ENCODE measurements around the gene PLEKHG2. TPM values are rescaled to one million over a fixed set of nuclear protein-coding genes. Genes with fewer than 3 reads are reported as not detected.
A peak's percentile ranks its signal among the peaks of the same experiment; 100 is the strongest.

The PLEKHG2 gene
- total RNA-seq, 3 donors from 2014 or later (not counting 1 experiment from before 2014, with no cell fraction given): 70.2 to 129 (median 80.7) TPM

DNA sequence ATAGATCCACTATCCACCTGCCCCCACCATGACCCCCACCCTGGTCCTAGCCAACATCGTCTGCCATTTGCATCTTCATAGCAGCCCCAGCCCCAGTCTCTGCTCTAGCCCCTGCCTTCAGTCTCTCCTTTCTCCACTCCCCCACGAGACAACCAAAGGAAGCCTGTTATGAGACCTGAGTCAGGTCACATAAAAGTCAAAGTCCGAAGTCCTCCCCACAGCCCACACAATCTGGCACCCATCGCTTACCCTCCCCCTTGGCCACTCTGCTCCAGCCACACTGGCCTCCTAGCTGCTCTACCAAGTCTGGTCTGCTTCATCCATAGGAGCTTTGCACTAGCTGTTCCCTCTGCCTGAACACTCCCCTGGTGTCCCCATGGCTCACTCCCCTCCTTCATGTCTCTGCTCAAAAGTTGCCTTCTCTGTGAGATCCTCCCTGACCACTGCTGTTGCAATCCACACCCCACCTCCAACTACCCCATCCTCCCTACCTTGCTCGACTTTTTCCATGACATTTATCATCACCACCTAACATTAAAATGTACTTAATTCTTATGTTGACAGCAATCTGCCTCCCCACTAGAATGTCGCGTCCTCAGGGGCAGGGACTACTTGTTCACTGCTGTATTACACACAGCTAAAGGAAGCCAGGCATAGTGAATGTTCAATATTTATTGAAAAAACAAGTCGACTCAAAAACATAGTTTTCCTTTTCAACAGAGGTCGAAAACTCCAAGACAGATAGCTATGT is 1.2 kb upstream of the PLEKHG2 start:
- no peaks in the 10 kb centered on the region for H3K27me3 Mint-ChIP-seq (ENCODE audit: low read depth in 2 of 2)
- H3K4me1 Mint-ChIP-seq: peaks cover 58 to 74% of the 10 kb centered on the region in 2 donors
- peak overlapping the region; percentile 96 for H3K27ac ChIP-seq (ENCODE audit: low read length)
- H3K9me3 Mint-ChIP-seq: no peaks in the 10 kb centered on the region
- H3K4me3 ChIP-seq (ENCODE audit: low read length): peak overlapping the region; percentile 92
- 21% methylated on average over 9 of the region's 9 CpGs for WGBS (ENCODE audit: insufficient coverage)
- intact Hi-C loops (cut with micrococcal nuclease): loop anchor here (1.0 to 5.0 kb wide), 3 partner anchors 14 to 286 kb away; partner anchors contain the start of genes EID2B and PAK4
- peaks cover 7% of the 10 kb centered on the region for H3K36me3 Mint-ChIP-seq
- TF ChIP-seq, protein P1, sequence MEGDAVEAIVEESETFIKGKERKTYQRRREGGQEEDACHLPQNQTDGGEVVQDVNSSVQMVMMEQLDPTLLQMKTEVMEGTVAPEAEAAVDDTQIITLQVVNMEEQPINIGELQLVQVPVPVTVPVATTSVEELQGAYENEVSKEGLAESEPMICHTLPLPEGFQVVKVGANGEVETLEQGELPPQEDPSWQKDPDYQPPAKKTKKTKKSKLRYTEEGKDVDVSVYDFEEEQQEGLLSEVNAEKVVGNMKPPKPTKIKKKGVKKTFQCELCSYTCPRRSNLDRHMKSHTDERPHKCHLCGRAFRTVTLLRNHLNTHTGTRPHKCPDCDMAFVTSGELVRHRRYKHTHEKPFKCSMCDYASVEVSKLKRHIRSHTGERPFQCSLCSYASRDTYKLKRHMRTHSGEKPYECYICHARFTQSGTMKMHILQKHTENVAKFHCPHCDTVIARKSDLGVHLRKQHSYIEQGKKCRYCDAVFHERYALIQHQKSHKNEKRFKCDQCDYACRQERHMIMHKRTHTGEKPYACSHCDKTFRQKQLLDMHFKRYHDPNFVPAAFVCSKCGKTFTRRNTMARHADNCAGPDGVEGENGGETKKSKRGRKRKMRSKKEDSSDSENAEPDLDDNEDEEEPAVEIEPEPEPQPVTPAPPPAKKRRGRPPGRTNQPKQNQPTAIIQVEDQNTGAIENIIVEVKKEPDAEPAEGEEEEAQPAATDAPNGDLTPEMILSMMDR (IDR thresholded peaks at IDR 0.05): no peak
- peaks cover 49% of the 10 kb centered on the region for H3K4me1 ChIP-seq (ENCODE audit: control insufficient read depth, insufficient read depth, low read length)
- H3K4me3 Mint-ChIP-seq: peak overlapping the region; percentile 97
- H3K9me3 ChIP-seq (ENCODE audit: control insufficient read depth, insufficient read depth, low read length): no peaks in the 10 kb centered on the region
- H3K27ac Mint-ChIP-seq: peak overlapping the region; percentile 96 to 97
- peak in 1 of 2 donors; percentile 39 for DNase-seq
- ATAC-seq: no peak
- peaks cover 20% of the 10 kb centered on the region for H3K36me3 ChIP-seq (ENCODE audit: control insufficient read depth, insufficient read depth, low read length)
- no peaks in the 10 kb centered on the region for H3K27me3 ChIP-seq (ENCODE audit: control insufficient read depth, insufficient read depth, low read length)

DNA sequence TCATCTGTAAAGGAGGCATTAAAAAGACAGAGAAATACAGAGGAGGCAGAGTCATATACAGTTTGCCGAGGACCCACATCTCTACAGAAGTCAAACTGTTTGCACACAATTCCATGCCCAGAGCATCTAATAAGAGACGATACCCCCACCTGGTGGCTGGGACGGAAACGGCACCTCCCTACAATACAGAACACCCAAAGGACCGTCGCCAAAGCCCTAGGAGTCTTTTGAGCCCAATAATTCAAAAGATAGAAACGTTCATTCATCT is 703 bp upstream of the PLEKHG2 start:
- DNase-seq (peak; percentile 88 to 96), ATAC-seq (peak; percentile 37 to 67 (median 45))
- peak overlapping the region; percentile 96 for H3K27ac ChIP-seq (ENCODE audit: low read length)
- Mint-ChIP-seq H3K4me3 (peak overlapping the region; percentile 97), H3K9me3 (no peaks in the 10 kb centered on the region), H3K27me3 (ENCODE audit: low read depth in 2 of 2) (no peaks in the 10 kb centered on the region), H3K4me1 (peaks cover 55 to 71% of the 10 kb centered on the region in 2 donors), H3K27ac (peak overlapping the region; percentile 96 to 97), H3K36me3 (peaks cover 7% of the 10 kb centered on the region)
- no peaks in the 10 kb centered on the region for H3K9me3 ChIP-seq (ENCODE audit: control insufficient read depth, insufficient read depth, low read length)
- no peaks in the 10 kb centered on the region for H3K27me3 ChIP-seq (ENCODE audit: control insufficient read depth, insufficient read depth, low read length)
- H3K36me3 ChIP-seq (ENCODE audit: control insufficient read depth, insufficient read depth, low read length): peaks cover 20% of the 10 kb centered on the region
- peaks cover 47% of the 10 kb centered on the region for H3K4me1 ChIP-seq (ENCODE audit: control insufficient read depth, insufficient read depth, low read length)
- intact Hi-C loops (cut with micrococcal nuclease): loop anchor here (1.0 to 5.0 kb wide), 7 partner anchors 10 to 287 kb away; partner anchors contain the start of genes EID2B, PAK4, RPS16 and SAMD4B
- peak overlapping the region; percentile 70 for H3K4me3 ChIP-seq (ENCODE audit: low read length)
- TF ChIP-seq, protein P1 (IDR thresholded peaks at IDR 0.05): peak; percentile 68
- 0% methylated on average over 4 of the region's 7 CpGs for WGBS (ENCODE audit: insufficient coverage)

DNA sequence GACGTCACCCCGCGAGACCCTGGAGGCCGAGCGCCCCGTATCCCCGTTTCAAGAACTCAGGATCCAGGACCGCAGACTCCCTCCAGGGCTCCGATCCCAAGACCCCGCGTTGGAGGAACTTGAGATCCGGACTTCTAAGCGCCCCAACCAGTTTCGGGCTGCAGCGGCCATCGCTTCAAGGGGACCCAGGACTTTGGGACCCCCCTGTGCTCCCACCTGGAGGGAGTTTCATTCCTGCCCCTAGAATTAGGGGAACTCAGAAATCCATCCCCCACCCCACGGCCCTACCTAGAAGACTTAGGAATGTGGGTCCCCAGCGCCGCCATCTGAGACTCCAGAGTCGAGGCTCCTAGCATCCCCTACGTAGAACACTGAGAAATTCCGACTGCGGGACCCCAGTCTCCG is 400 bp downstream of the PLEKHG2 start:
- no peak for ATAC-seq
- Histone ChIP-seq H3K36me3 (ENCODE audit: control insufficient read depth, insufficient read depth, low read length) (peaks cover 16% of the 10 kb centered on the region), H3K27me3 (ENCODE audit: control insufficient read depth, insufficient read depth, low read length) (no peaks in the 10 kb centered on the region), H3K4me1 (ENCODE audit: control insufficient read depth, insufficient read depth, low read length) (peaks cover 46% of the 10 kb centered on the region), H3K27ac (ENCODE audit: low read length) (peak overlapping the region; percentile 82), H3K4me3 (ENCODE audit: low read length) (peak overlapping the region; percentile 70), H3K9me3 (ENCODE audit: control insufficient read depth, insufficient read depth, low read length) (no peaks in the 10 kb centered on the region)
- peaks cover 7% of the 10 kb centered on the region for H3K36me3 Mint-ChIP-seq
- WGBS (ENCODE audit: insufficient coverage): 0% methylated on average over 24 of the region's 24 CpGs
- H3K4me3 Mint-ChIP-seq: peak overlapping the region; percentile 97
- H3K4me1 Mint-ChIP-seq: peaks cover 53 to 63% of the 10 kb centered on the region in 2 donors
- TF ChIP-seq, protein P1 (IDR thresholded peaks at IDR 0.05): peak; percentile 14
- no peaks in the 10 kb centered on the region for H3K9me3 Mint-ChIP-seq
- H3K27me3 Mint-ChIP-seq (ENCODE audit: low read depth in 2 of 2): no peaks in the 10 kb centered on the region
- peak overlapping the region; percentile 96 to 97 for H3K27ac Mint-ChIP-seq
- peak in 1 of 2 donors; percentile 61 for DNase-seq
- intact Hi-C loops (cut with micrococcal nuclease): loop anchor here (1.0 to 5.0 kb wide), 5 partner anchors 12 to 119 kb away; partner anchors contain the start of genes EID2B, RPS16, SAMD4B and SUPT5H

Data from natural killer cell (primary cell).